GM12878 (cell line): Measurements from ENCODE around the gene C9orf153. TPM values are rescaled to one million over a fixed set of nuclear protein-coding genes. Genes with fewer than 3 reads are reported as not detected.

Experiments
- ATAC-seq: fragments of 200-7000 bp; cut with Tn5 transposase; 3 replicates; pipeline ENCODE4 v1.9.1; 2020; ENCODE audit warnings: mild to moderate bottlenecking, moderate library complexity
- BruUV-seq: library from RNA; stranded (reverse); fragments of 400-500 nt; replicated peaks from 2 replicates; lab custom pipeline; 2021; lab: Mats Ljungman, UMichigan
- CTCF ChIA-PET: fragments of 300-600 bp; sonication (Branson Sonifier 250); formaldehyde crosslinking; extraction: SDS; loops from one replicate; lab custom pipeline; 2021; ENCODE audit warnings: inconsistent platforms; lab: Yijun Ruan, JAX
- POLR2A ChIA-PET: fragments of 350-600 bp; formaldehyde crosslinking; extraction: SDS; loops from one replicate; lab custom pipeline; 2021; ENCODE audit warnings: inconsistent platforms; lab: Charles Lee
- RAD21 ChIA-PET: fragments of 300-600 bp; sonication (Branson Sonifier 250); formaldehyde crosslinking; loops from one replicate; lab custom pipeline; 2023; ENCODE audit warnings: antibody characterized with exemption; ENCODE audit not compliant: unreplicated experiment; lab: Charles Lee
- SMC1A ChIA-PET: fragments of 300-600 bp; sonication (Branson Sonifier 250); formaldehyde crosslinking; loops from one replicate; lab custom pipeline; 2023; ENCODE audit not compliant: unreplicated experiment, uncharacterized antibody; lab: Charles Lee
- DNase-seq: peaks from one replicate; pipeline ENCODE4 v3.0.0-alpha.2; 2011; ENCODE audit warnings: low read depth, low spot score
- FAIRE-seq: peaks from 3 replicates; lab custom pipeline; 2011; peaks lifted over from hg19 to GRCh38; lab: Jason Lieb, UNC
- H2AFZ ChIP-seq: 2 replicates; pipeline ENCODE4 v1.6.0; 2011; ENCODE audit warnings: low read depth, low read length, control low read depth; ENCODE audit not compliant: control insufficient read depth
- H3K27ac ChIP-seq: 2 replicates; pipeline ENCODE4 v1.5.1; 2011; ENCODE audit warnings: control low read depth; ENCODE audit not compliant: control insufficient read depth, insufficient read depth
- H3K27me3 ChIP-seq, 2 experiments: replicated peaks in 1 of 2; 2 replicates each; pipeline versions ENCODE4 v1.6.0 to v1.6.1; 2011; ENCODE audit warnings: low read length in 1 of 2; ENCODE audit not compliant: control insufficient read depth in 2 of 2, insufficient read depth in 2 of 2
- H3K36me3 ChIP-seq, 2 experiments: 2 replicates each; pipeline ENCODE4 v1.5.1; 2011; ENCODE audit warnings: low read length in 1 of 2; ENCODE audit not compliant: control insufficient read depth in 2 of 2, insufficient read depth in 2 of 2
- H3K4me1 ChIP-seq: 2 replicates; pipeline ENCODE4 v1.6.1; 2011; ENCODE audit warnings: mild to moderate bottlenecking, low read length, moderate library complexity, mixed read lengths; ENCODE audit not compliant: control insufficient read depth, insufficient read depth
- H3K4me2 ChIP-seq: 2 replicates; pipeline ENCODE4 v1.6.0; 2011; ENCODE audit warnings: control low read depth; ENCODE audit not compliant: control insufficient read depth, insufficient read depth
- H3K4me3 ChIP-seq: fragments of 200-600 bp; sonication (generic); 2 replicates; pipeline ENCODE4 v1.5.1; 2016
- H3K79me2 ChIP-seq: 2 replicates; pipeline ENCODE4 v1.6.0; 2011; ENCODE audit warnings: low read length; ENCODE audit not compliant: control insufficient read depth, insufficient read depth
- H3K9ac ChIP-seq: 2 replicates; pipeline ENCODE4 v1.8.0; 2011; ENCODE audit warnings: low read length, control low read depth, mixed read lengths; ENCODE audit not compliant: control insufficient read depth, insufficient read depth
- H3K9me3 ChIP-seq: replicated peaks from 3 replicates; pipeline ENCODE4 v1.5.1; 2011; ENCODE audit warnings: mild to moderate bottlenecking, low read length; ENCODE audit not compliant: control insufficient read depth, insufficient read depth
- H4K20me1 ChIP-seq: 2 replicates; pipeline ENCODE4 v1.6.0; 2011; ENCODE audit not compliant: control insufficient read depth, insufficient read depth
- ATF7 ChIP-seq: fragments of 450-650 bp; IDR thresholded peaks from 2 replicates; pipeline ENCODE4 v1.6.1; 2016; ENCODE audit warnings: low read depth, mild to moderate bottlenecking
- CHD1 ChIP-seq: IDR thresholded peaks from 2 replicates; pipeline ENCODE4 v1.6.1; 2012; ENCODE audit warnings: low read depth, low read length, improper control_type of control experiment
- E4F1 ChIP-seq: fragments of 450-650 bp; IDR thresholded peaks from 2 replicates; pipeline ENCODE4 v1.6.1; 2018; ENCODE audit warnings: borderline replicate concordance, mild to moderate bottlenecking; ENCODE audit not compliant: partially characterized antibody
- HDAC6 ChIP-seq: fragments of 200-600 bp; sonication (generic); IDR thresholded peaks from one replicate; pipeline ENCODE4 v1.8.0; 2017; ENCODE audit warnings: antibody characterized with exemption; ENCODE audit not compliant: unreplicated experiment
- MEF2A ChIP-seq: IDR thresholded peaks from 2 replicates; pipeline ENCODE4 v1.6.1; 2011; ENCODE audit warnings: low read depth, mild to moderate bottlenecking, low read length, moderate library complexity; ENCODE audit not compliant: insufficient read depth
- MTA2 ChIP-seq: fragments of 450-650 bp; IDR thresholded peaks from 2 replicates; pipeline ENCODE4 v1.6.1; 2016; ENCODE audit warnings: low read depth, mild to moderate bottlenecking, moderate library complexity
- NBN ChIP-seq: fragments of 450-650 bp; IDR thresholded peaks from 2 replicates; pipeline ENCODE4 v1.6.1; 2016
- NR2F1 ChIP-seq: fragments of 450-650 bp; conservative IDR thresholded peaks from 2 replicates; pipeline ENCODE4 v1.6.1; 2017; ENCODE audit warnings: mild to moderate bottlenecking
- RAD21 ChIP-seq: IDR thresholded peaks from 2 replicates; pipeline ENCODE4 v1.6.1; 2011; ENCODE audit warnings: mild to moderate bottlenecking, low read depth, low read length, moderate library complexity; ENCODE audit not compliant: insufficient read depth
- RBBP5 ChIP-seq: fragments of 200-600 bp; sonication (generic); conservative IDR thresholded peaks from 2 replicates; pipeline ENCODE4 v1.6.1; 2016
- SMARCA5 ChIP-seq: fragments of 450-650 bp; IDR thresholded peaks from 2 replicates; pipeline ENCODE4 v1.6.1; 2017; ENCODE audit warnings: mild to moderate bottlenecking
- ZBED1 ChIP-seq: IDR thresholded peaks from 2 replicates; pipeline ENCODE4 v1.6.1; 2016; ENCODE audit warnings: borderline replicate concordance
- ZBTB33 ChIP-seq: fragments of 450-650 bp; IDR thresholded peaks from 2 replicates; pipeline ENCODE4 v1.6.1; 2017; ENCODE audit warnings: mild to moderate bottlenecking
- ZNF622 ChIP-seq: fragments of 450-650 bp; IDR thresholded peaks from 2 replicates; pipeline ENCODE4 v1.6.1; 2017; ENCODE audit warnings: mild to moderate bottlenecking, inconsistent platforms
- ZSCAN29 ChIP-seq: fragments of 450-650 bp; IDR thresholded peaks from 2 replicates; pipeline ENCODE4 v1.6.1; 2017; ENCODE audit warnings: mild to moderate bottlenecking, moderate library complexity
- WGBS: methylation state at CpG from one replicate; pipeline ENCODE4 v1.1.6; 2016; ENCODE audit warnings: low lambda C conversion rate; ENCODE audit not compliant: insufficient replicate concordance, insufficient coverage; ENCODE audit errors: missing lambda C conversion rate; 5-methylcytosine and 5-hydroxymethylcytosine counted together
- in situ Hi-C: fragments of 300-500 bp; cut with MboI; formaldehyde crosslinking; loops from 9 replicates; pipeline ENCODE4 v1.14.3; 2018; ENCODE audit warnings: mixed read lengths
- intact Hi-C: fragments of 100-400 bp; cut with micrococcal nuclease; formaldehyde crosslinking; loops from one replicate; pipeline ENCODE4 v1.14.2; 2022; ENCODE audit not compliant: unreplicated experiment
- polyA plus RNA-seq, 11 experiments: library from polyadenylated mRNA; depleted of rRNA in 4 of 11; unstranded in 6 of 11; stranded (reverse) in 5 of 11; fragments of >200 nt; fragmentation: Nextera tagmentation in 4 of 11; fragmentation: Illumina TruSeq in 1 of 11; extraction: Ambion mirVana in 4 of 11; extraction: Trizol in 1 of 11; gene quantifications; 1 replicate in 1 of 11; 2 replicates in 10 of 11; pipeline versions ENCODE4 v1.2.1 to v1.2.3, GENCODE V29; 2011 to 2016; ENCODE audit warnings: inconsistent platforms in 2 of 11, missing spikeins in 2 of 11, low read depth in 1 of 11
- total RNA-seq, 4 experiments: library from RNA; depleted of rRNA in 3 of 4; stranded (reverse); fragments of >200 nt in 3 of 4; fragmentation: Illumina TruSeq in 1 of 4; extraction: Trizol in 1 of 4; gene quantifications; 2 replicates each; pipeline versions ENCODE4 v1.2.1 to v1.2.3, GENCODE V29; 2013 to 2021
- TF ChIP-seq, protein P1 (sequence below), 3 experiments: IDR thresholded peaks in 2 of 3; conservative IDR thresholded peaks in 1 of 3; 2 replicates each; pipeline ENCODE4 v1.5.1; 2011; ENCODE audit warnings: low read depth in 3 of 3, low read length in 3 of 3, mild to moderate bottlenecking in 3 of 3, control low read depth in 2 of 3, moderate library complexity in 2 of 3, inconsistent platforms in 1 of 3, mixed read lengths in 1 of 3; ENCODE audit not compliant: control insufficient read depth in 2 of 3, insufficient read depth in 1 of 3; ENCODE audit errors: extremely low read depth in 1 of 3
- TF ChIP-seq, protein P2 (sequence below): IDR thresholded peaks from 2 replicates; pipeline ENCODE4 v1.6.1; 2011; ENCODE audit warnings: low read depth, mild to moderate bottlenecking, low read length, moderate library complexity, borderline replicate concordance; ENCODE audit errors: extremely low read depth

C9orf153 gene
- total and polyA plus RNA-seq, 10 of the 15 experiments (the other 5 are each of a cell fraction or from before 2014, with no cell fraction given): 0.03 to 1.2 (median 0.18) TPM; not detected in 1

DNA sequence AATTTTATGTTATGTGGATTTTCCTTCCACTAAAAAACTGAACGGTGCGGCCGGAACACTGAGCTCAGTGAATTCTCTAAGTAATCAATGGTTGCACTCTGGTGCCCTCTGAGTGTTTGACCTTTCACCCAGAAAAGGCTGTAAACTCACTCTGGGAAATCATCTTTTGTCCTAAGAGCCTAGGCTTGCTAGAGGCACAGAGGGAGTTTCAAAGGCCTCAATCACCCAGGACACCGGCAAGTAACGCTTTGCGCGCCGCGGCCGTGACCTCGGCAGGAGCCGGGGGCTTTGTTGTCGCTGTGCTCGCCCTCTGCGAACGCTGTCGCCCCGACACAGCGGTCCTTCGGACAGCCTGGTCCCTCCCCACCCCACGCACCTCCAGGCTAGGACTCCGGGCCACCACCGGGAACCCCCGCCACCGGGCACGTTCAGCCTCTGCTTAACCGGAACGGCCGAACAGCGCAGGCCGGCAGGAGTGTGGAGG is 22.2 kb upstream of the C9orf153 start (continued):
- TF ChIP-seq ATF7 (no peak), SMARCA5 (peak; percentile 32; the same call in 1 of the 2 replicates), NBN (peak; percentile 40; the same call in 1 of the 2 replicates), NR2F1 (peak; percentile 79), RBBP5 (0 out of 2 replicates have a peak, but pooled peaks have one; percentile 32), CHD1 (no peak)

GRCh38 chr9:86280580-86280979 is 21.1 kb upstream of the C9orf153 start:
- 99% methylated on average over 7 of the region's 7 CpGs for WGBS
- peak overlapping the region; percentile 83; the same call in 1 of the 2 replicates for H3K4me2 ChIP-seq
- H3K27me3 ChIP-seq: no peaks in the 10 kb centered on the region
- H3K36me3 ChIP-seq: no peaks in the 10 kb centered on the region
- ChIA-PET RAD21 (no interaction called here), CTCF (no interaction called here), SMC1A (interaction anchor here (0.9 to 1.1 kb wide), 2 partner anchors 14 to 32 kb away, joined by 3 to 4 read pairs; no protein-coding TSS in a partner anchor), POLR2A (interaction anchor here (0.6 kb wide), 2 partner anchors 28 to 43 kb away, joined by 4 to 8 read pairs; no protein-coding TSS in a partner anchor)
- H3K9me3 ChIP-seq: no peaks in the 10 kb centered on the region
- H3K79me2 ChIP-seq: peaks cover 23% of the 10 kb centered on the region
- no peaks in the 10 kb centered on the region for H4K20me1 ChIP-seq
- H2AFZ ChIP-seq: no peak overlapping the region
- FAIRE-seq: no peak
- no peak overlapping the region for H3K27ac ChIP-seq
- H3K9ac ChIP-seq: no peak overlapping the region
- no peak for TF ChIP-seq E4F1
- TF ChIP-seq NBN: no peak
- TF ChIP-seq ZNF622: no peak
- TF ChIP-seq MEF2A: no peak
- TF ChIP-seq, protein P1, sequence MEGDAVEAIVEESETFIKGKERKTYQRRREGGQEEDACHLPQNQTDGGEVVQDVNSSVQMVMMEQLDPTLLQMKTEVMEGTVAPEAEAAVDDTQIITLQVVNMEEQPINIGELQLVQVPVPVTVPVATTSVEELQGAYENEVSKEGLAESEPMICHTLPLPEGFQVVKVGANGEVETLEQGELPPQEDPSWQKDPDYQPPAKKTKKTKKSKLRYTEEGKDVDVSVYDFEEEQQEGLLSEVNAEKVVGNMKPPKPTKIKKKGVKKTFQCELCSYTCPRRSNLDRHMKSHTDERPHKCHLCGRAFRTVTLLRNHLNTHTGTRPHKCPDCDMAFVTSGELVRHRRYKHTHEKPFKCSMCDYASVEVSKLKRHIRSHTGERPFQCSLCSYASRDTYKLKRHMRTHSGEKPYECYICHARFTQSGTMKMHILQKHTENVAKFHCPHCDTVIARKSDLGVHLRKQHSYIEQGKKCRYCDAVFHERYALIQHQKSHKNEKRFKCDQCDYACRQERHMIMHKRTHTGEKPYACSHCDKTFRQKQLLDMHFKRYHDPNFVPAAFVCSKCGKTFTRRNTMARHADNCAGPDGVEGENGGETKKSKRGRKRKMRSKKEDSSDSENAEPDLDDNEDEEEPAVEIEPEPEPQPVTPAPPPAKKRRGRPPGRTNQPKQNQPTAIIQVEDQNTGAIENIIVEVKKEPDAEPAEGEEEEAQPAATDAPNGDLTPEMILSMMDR (IDR thresholded peaks at IDR 0.05 in 2 of 3, conservative IDR thresholded peaks at IDR 0.05 in 1 of 3; ENCODE audit: control insufficient read depth in 2 of 3, extremely low read depth in 1 of 3, insufficient read depth in 1 of 3, low read depth in 3 of 3, low read length in 3 of 3): no peak
- TF ChIP-seq RAD21: no peak
- TF ChIP-seq, protein P2, sequence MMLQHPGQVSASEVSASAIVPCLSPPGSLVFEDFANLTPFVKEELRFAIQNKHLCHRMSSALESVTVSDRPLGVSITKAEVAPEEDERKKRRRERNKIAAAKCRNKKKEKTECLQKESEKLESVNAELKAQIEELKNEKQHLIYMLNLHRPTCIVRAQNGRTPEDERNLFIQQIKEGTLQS: no peak
- TF ChIP-seq ZSCAN29: no peak
- TF ChIP-seq HDAC6: no peak
- TF ChIP-seq MTA2: no peak
- no peak for TF ChIP-seq ZBED1
- no peak for TF ChIP-seq ZBTB33
- peaks cover 5% of the 10 kb centered on the region; the same call in 1 of the 2 replicates for H3K4me1 ChIP-seq
- intact Hi-C loops (no loop called here), in situ Hi-C loops (loop anchor here (25.0 kb wide), 1 partner anchor 468 kb away; no protein-coding TSS in a partner anchor)
- no peak for ATAC-seq
- DNase-seq: no peak
- peak overlapping the region; percentile 83 for H3K4me3 ChIP-seq
- no TSS peak for BruUV-seq
